ENCODE measurements around the gene MAPK9.

MAPK9 gene

GRCh38 chr5:180326989-180327565 lies 35.2 kb upstream of the MAPK9 start:
- no peak for TF ChIP-seq CTCF (IDR thresholded peaks at IDR 0.05; ENCODE audit: low read depth, low read length)
- no peak for DNase-seq (ENCODE audit: low read depth, low spot score)
- in situ Hi-C loops (cut with HindIII; ENCODE audit: low sequenced_read_pairs) = no loop called here
- no peak overlapping the region for H3K4me3 ChIP-seq (ENCODE audit: low read depth, low read length)

- no peak for TF ChIP-seq CTCF (IDR thresholded peaks at IDR 0.05; ENCODE audit: low read depth, low read length)
- H3K4me3 ChIP-seq (ENCODE audit: low read depth, low read length) = no peak overlapping the region
- DNase-seq (ENCODE audit: low read depth, low spot score) = no peak
- in situ Hi-C loops (cut with HindIII; ENCODE audit: low sequenced_read_pairs) = no loop called here
Measured at GRCh38 chr5:180324601-180324950, 32.7 kb upstream of the MAPK9 start.

DNA sequence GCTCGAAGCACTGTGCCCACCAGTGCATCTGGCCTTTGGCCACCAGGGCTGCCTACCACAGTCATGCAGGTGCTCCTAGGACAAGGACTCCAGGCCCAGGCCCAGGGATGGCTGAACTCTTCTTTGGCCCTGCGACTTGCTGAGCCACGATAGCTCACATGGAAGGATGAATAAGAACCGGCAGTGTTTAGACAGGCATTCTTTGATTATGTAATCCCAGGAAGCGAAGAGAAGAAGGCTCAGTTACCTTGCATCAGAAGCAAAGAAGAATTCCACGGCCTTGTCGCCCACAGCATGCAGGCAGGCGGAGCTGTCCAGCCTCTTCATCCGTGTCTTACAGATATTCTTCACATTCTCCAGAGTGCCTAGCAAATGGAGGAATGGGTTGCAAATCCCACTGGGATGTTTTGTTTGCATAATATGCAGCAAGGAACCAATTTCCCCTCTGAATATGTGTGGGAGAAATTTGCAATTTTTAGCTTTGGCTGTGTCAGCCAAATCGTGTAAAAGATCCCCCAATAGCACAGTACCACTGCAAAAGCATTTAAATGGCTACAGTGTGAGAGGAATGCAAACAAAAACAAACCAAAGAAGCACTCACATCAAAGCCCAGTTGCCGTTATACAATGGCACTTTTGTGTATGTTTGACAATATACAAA lies 32.2 kb upstream of the MAPK9 start:
- TF ChIP-seq CTCF (IDR thresholded peaks at IDR 0.05; ENCODE audit: low read depth, low read length) = no peak
- in situ Hi-C loops (cut with HindIII; ENCODE audit: low sequenced_read_pairs) = no loop called here
- DNase-seq (ENCODE audit: low read depth, low spot score) = peak; percentile 81
- no peak overlapping the region for H3K4me3 ChIP-seq (ENCODE audit: low read depth, low read length)

- in situ Hi-C loops (cut with HindIII; ENCODE audit: low sequenced_read_pairs) = no loop called here
- no peak for DNase-seq (ENCODE audit: low read depth, low spot score)
- H3K4me3 ChIP-seq (ENCODE audit: low read depth, low read length) = no peak overlapping the region
- no peak for TF ChIP-seq CTCF (IDR thresholded peaks at IDR 0.05; ENCODE audit: low read depth, low read length)
Measured at GRCh38 chr5:180323160-180323559, 31.3 kb upstream of the MAPK9 start.

- DNase-seq (ENCODE audit: low read depth, low spot score) = no peak
- in situ Hi-C loops (cut with HindIII; ENCODE audit: low sequenced_read_pairs) = no loop called here
- no peak overlapping the region for H3K4me3 ChIP-seq (ENCODE audit: low read depth, low read length)
- no peak for TF ChIP-seq CTCF (IDR thresholded peaks at IDR 0.05; ENCODE audit: low read depth, low read length)
Measured at GRCh38 chr5:180318456-180319089, 26.7 kb upstream of the MAPK9 start.

DNA sequence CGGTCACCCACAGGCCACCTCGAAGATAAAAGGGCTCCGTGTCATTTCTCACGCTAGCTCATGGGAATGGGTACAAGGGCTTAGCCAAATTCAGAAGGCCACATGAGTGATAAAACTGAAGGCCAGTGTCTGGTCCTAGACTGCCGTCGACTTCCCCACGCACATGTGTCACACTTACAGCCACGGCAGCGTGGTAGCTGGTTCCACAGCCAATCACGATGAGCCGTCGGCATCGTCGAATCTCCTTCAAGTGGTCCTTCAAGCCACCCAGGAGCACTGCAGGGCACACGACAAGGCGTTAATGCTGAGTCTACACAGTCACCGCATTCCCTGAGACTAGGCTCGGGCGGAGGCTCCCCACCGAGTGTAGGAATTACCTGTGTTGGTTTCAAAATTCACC lies 24.7 kb upstream of the MAPK9 start:
- DNase-seq (ENCODE audit: low read depth, low spot score) = no peak
- no peak for TF ChIP-seq CTCF (IDR thresholded peaks at IDR 0.05; ENCODE audit: low read depth, low read length)
- in situ Hi-C loops (cut with HindIII; ENCODE audit: low sequenced_read_pairs) = no loop called here
- no peak overlapping the region for H3K4me3 ChIP-seq (ENCODE audit: low read depth, low read length)

All from astrocyte of the spinal cord (primary cell).